DLD1 (cell line): ENCODE data around the gene CLK4.

Experiments
- in situ Hi-C: cut with HindIII; loops from 2 replicates; pipeline ENCODE4 v1.10.0; 2017; ENCODE audit warnings: low sequenced_read_pairs

Gene CLK4

DNA sequence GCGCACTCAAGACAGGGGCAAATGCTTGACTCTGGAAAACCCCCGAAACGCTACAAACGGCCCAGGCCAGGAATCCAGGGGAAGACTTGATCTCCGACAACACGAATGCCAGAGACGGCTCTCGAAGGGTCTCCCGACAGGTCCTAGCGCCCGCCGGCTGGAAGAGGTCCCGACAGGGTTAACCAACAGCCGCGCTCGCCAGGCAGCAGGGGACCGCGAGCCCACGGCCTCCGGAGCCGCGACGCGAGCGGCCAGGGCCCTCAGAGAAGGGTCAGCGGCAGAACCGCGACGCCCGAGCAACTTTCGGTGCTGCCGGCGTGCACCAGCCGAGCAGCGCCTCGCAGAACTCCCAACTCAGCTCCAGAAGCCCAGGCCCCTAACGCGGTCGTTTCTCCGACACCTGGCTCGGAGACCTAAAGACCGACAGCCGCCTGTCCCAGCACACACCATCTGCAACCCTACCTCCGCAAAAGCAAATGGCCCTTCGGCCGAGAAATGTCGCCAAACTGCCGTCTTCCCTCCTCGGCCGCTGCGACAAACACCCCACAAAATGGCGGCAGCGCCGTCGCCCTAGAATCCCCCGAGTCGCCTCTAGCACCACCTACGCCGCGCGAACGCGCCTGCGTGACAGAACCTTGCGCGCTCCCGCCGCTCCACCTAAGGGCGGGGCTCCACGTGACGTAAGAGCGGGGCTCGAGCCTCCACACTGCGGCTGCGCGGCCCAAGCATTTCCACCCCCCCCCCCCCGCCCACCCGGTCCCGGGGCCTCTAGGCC is at the start of gene CLK4:
TSS of gene CLK4 (minus strand) at position 567 of the 775 bp plus-strand sequence. CDS start 3,634 bp downstream, outside the sequence.
- in situ Hi-C loops: no loop called here

GRCh38 chr5:178675922-178676321 is 49.1 kb upstream of the CLK4 start:
- in situ Hi-C loops: no loop called here

- in situ Hi-C loops: no loop called here
Observed at GRCh38 chr5:178674334-178674733, 47.5 kb upstream of the CLK4 start.

DNA sequence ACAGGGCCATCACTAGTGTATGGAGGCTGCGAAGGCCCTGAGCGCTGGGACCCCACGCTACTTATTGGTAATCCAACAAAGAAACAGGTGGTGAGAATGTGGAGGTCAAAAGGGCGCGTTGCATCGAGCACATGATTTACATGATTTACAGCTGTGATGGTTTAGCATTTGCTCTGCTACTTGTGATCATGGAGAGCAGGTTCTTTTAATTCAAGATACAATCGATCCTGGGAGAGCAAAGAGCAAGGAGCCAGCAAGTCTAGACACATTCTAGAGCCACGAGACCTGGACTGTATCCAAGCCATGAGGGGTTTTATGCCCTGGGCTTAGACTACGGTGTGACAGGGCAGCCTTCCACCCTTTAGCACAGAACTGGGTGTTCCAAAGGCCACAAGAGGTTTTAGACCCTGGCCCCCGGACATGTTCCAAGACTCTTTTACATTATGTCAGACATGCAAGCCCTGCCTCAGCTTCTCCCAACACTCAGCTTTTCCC is 47.0 kb upstream of the CLK4 start:
- in situ Hi-C loops: no loop called here

DNA sequence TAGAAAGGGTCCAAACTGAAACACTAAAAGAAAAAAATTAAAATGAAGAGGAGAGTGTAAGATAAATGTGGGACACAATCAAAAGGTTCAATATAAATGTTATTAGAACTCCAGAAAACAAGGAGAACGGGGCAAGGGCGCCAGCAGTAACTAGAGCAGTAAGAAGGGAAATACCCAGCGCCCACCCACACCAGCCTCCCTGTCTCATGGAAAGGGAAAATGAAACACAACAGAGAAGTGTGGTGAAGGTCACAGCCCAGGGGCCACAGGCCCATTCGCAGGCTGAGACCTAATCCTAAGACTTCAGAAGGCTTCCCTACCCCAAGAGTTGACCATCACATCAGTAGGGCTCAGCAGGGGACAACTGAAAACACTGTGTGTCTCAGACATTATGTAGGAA is 45.8 kb upstream of the CLK4 start:
- in situ Hi-C loops: no loop called here

DNA sequence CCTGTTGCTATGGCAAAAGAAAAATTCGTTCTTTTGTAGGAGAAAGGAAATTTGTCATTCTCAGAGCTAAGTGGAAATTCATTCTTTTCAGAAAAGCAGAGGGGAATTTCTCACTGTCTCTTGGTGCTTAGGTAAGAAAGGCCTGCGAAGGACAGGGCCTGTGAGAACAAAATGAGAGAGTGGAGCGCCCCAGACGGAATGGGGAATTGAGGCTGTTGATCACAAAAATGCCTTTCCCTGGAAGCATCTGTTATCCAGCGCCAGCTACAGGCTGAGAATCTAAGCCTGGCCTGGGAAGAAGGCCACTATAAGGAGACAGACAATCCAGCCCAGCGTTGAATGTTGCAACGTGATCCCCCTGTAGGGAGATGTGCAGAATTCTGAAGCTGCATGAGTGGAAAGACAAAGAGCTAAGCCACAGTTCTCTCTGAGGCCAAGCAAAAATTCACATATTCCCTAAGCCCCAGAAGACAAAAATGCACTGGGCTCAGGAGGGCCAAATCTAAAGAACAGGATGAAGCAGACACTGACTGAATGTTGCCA is 44.8 kb upstream of the CLK4 start:
- in situ Hi-C loops: no loop called here

- in situ Hi-C loops: no loop called here
Observed at GRCh38 chr5:178670351-178670885, 43.6 kb upstream of the CLK4 start.

GRCh38 chr5:178668579-178668978 is 41.7 kb upstream of the CLK4 start:
- in situ Hi-C loops: loop anchor here (5.0 kb wide), 1 partner anchor 39 kb away; no protein-coding TSS in a partner anchor

- in situ Hi-C loops: loop anchor here (5.0 kb wide), 1 partner anchor 40 kb away; no protein-coding TSS in a partner anchor
Observed at GRCh38 chr5:178667688-178668087, 40.8 kb upstream of the CLK4 start.

DNA sequence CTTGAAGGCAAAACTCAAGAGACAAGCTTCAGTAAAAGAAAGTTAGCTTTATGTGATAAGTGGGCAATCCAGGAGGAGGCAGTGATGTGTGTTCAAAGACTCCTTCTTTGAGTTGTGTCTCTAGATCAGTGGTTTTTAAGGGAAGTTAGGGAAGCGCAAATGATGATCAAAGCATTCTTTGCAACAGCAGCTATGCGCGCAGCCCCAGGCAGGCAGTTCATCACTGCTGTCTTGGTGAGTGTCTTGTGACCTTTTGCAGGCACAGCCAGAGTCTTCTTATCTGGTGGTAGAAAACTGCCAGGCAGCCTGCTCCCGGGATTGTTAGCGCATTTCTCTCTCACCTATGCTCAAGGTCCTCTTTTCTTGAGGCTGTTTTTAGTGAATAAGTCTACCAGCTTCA is 40.3 kb upstream of the CLK4 start:
- in situ Hi-C loops: loop anchor here (5.0 kb wide), 1 partner anchor 40 kb away; no protein-coding TSS in a partner anchor

GRCh38 chr5:178664141-178664540 is 37.3 kb upstream of the CLK4 start:
- in situ Hi-C loops: no loop called here

GRCh38 chr5:178662541-178662860 is 35.7 kb upstream of the CLK4 start:
- in situ Hi-C loops: no loop called here

DNA sequence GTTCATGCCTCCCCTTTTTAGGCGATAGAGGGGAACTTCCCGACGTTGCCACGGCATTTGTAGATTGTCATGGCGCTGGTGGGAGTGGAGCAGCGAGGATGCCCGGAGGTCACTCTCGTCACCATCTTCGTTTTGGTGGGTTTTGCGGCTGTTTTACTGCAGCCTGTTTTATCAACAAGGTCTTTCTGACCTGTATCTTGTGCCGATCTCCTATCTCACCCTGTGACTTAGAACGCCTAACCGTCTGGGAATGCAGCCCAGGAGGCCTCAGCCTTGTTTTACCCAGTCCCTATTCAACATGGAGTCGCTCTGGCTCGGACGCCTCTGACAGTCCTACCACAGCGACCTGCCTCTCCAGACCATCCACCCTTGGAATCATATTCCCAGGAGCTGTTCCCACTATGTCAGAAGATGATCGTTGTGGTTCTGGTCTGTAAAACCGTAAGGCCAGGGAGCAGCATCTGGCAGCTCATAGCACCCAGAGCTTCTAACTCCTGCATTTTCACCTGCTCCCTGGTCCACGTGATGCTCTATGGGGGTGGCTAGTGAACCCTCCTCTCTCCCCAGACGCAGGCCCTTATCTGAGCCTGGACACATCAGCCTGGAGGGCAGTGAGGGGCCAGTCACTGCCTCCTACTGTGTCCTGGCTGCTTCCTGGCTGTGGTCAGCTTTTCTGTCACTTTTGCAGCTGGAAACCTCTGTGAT is 35.1 kb upstream of the CLK4 start:
- in situ Hi-C loops: no loop called here

GRCh38 chr5:178651046-178651810 is 24.4 kb upstream of the CLK4 start:
- in situ Hi-C loops: no loop called here

DNA sequence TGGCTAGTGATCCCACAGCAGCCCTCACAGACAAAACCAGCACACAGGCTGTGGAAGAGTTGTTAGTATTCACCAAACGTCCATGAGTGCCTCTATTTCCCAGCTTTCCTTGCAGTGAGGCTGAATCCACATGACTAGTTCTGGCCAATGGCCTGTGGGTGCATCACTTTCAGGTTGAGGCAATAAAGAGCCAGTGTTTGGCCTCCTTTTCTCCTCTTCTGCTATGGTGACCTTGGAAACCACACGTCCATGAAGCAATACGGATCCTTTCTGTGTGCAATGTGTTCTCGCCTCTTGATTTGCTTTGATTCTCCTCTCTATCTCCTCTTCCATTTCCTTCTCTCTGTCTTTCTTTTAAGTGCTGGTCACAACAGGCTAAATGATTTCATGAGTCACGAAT is 23.4 kb upstream of the CLK4 start:
- in situ Hi-C loops: no loop called here

- in situ Hi-C loops: no loop called here
Observed at GRCh38 chr5:178649580-178649979, 22.7 kb upstream of the CLK4 start.

DNA sequence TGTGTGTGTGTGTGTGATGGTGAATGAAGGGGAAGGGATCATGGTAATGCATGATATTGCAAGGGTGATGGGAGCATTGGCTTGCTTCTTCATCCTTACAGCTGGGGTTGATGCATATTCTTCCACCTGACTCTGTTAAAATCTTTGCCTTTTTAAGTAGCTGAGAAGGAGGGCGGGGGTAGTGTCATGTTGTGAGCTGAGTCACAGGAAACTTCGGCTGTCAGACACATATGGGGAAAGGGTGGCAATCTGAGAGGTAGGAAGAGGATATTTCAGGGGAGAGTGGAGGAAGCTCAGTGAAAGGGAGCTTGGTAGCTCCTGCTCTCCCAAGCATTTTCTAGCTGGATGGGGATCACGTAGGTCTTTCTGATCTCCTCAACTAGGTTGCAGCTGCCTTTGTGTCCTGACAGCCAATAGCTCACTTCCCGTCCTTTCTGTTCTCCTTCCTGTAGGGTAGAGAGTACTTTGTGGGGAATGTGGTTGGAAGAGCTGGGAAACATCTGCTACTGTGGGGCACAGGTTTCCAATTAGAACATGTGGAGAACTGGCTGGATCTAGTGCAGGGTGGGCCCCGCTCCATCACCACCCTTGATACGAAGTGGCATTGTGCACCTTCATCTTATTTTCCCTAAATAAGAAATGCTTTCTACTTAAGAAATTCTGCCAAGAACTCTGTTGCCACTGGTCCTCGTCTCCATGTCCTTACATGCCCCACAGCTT is 18.1 kb upstream of the CLK4 start:
- in situ Hi-C loops: no loop called here

DNA sequence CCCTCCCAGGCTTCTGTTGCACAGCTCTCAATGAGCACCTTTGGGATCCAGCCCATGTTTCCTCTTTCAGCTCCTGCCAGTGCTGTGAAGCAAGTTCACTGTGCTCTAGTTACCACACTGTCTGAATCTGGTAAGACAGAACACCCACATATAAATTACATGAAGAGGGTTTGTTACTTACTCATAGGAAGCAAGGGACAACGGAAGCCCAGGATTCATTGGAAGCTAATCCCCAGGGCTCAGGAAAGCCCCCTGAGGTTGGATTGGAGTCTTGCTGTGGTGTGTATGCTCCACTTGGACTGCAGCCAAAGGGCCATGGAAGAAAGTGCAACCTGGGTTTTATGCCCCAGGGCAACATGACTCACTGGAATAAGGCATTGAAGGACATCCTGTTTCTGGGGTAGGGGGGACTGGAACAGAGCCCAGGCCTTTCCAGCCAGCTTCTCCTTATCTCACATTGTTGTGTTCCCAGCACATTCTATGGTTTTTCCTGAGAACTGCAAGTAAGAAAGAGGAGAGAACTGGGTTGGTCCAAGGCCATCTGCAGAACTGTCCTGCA is 15.6 kb upstream of the CLK4 start:
- in situ Hi-C loops: no loop called here

GRCh38 chr5:178641711-178642110 is 14.9 kb upstream of the CLK4 start:
- in situ Hi-C loops: no loop called here
